ENCODE results near the gene AKAP10. TPM values are rescaled to one million over a fixed set of nuclear protein-coding genes. Genes with fewer than 3 reads are reported as not detected.

The AKAP10 gene
- total RNA-seq, 1 experiment from 2014 or later: 36.8 TPM

DNA sequence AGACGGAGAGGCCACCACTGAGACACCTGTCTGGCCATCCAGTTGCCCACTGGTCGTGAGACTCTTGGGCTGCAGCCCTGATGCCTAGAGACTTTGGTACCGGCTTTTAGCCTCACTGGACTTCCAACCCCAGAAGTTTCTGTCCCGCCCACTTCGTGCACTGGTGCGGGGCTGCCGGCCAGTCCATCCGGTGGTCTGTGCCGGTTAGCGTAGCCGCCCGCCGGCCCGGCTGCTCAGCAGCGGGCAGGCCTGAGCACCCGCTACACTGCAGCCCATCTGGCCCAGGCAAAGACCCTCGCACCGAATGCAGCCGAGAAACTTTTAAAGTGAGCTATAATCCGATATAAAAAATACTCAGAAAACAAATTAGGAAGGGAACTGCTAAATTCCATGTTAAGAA lies 30.7 kb downstream of the AKAP10 start:
- Histone ChIP-seq H3K27ac (ENCODE audit: low read depth, low read length, poor library complexity, severe bottlenecking) (no peak overlapping the region), H3K9me3 (ENCODE audit: low read depth, low read length, poor library complexity, severe bottlenecking) (no peaks in the 10 kb centered on the region), H3K27me3 (replicated peaks; ENCODE audit: insufficient read depth, low read depth, low read length, poor library complexity) (no peaks in the 10 kb centered on the region), H3K4me1 (ENCODE audit: insufficient read depth, low read length, poor library complexity, severe bottlenecking) (peaks cover 27% of the 10 kb centered on the region), H3K4me3 (ENCODE audit: low read depth, low read length, poor library complexity, severe bottlenecking) (no peak overlapping the region), H3K36me3 (ENCODE audit: insufficient read depth, low read length, poor library complexity, severe bottlenecking) (peaks cover 16% of the 10 kb centered on the region)
- no peak for DNase-seq (ENCODE audit: low spot score)
- intact Hi-C loops (cut with micrococcal nuclease; ENCODE audit: unreplicated experiment): no loop called here
- no TSS peak for BruUV-seq (replicated peaks)
- TF ChIP-seq CTCF (conservative IDR thresholded peaks at IDR 0.05; ENCODE audit: low read depth, low read length): no peak
- TF ChIP-seq EZH2 (IDR thresholded peaks at IDR 0.05; ENCODE audit: borderline replicate concordance, low read depth, low read length, poor library complexity, severe bottlenecking): no peak
- ChIA-PET CTCF (no interaction called here), POLR2A (ENCODE audit: low non-redundant PET) (no interaction called here)

DNA sequence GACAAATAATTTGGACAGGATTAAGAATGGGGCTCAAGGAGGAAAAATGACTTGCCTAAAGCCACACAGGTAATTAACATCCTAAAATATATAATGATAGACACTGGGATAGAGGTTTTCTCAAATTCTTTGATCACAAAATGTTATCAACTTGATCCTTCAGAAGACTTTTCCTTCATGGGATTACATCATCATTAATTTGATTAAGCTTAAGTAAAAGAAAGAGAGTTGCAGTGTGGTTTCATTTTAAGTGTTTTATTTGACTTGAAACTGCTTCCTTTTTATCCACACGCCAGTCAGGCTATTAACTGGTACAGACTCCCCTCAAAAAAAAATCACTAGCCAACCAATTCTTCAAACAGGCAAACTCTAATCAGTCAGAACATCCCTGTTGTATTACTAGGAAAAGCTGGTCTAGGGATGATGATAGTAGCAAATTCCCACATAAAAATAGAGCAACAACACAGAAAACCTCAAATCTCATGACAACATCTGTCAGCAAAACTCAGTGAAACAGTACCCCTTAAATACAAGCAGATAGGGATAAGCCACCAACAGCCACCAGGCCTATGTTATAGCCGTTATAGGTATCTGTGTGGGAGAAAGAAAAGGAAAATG lies 32.5 kb downstream of the AKAP10 start:
- CTCF ChIA-PET: no interaction called here
- intact Hi-C loops (cut with micrococcal nuclease; ENCODE audit: unreplicated experiment): no loop called here

DNA sequence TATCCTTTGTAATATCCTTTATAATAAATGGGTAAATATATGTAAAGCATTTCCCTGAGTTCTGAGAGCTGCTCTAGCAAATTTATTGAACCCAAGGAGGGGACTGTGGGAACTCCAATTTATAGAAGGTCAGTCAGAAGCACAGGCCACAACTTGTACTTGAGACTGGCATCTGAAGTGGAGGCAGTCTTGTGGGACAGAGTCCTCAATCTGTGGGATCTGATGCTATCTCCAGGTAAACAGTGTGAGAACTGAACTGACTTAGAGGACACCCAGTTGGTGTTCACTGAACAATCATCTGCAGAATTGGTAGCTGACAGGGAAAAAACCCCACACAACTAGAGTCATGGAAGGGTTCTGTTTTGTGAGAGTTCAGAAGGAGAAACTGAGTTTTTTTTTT lies 34.0 kb downstream of the AKAP10 start:
- POLR2A ChIA-PET (ENCODE audit: low non-redundant PET): interaction anchor here (0.6 kb wide), 1 partner anchor 11 kb away, joined by 3 read pairs; no protein-coding TSS in a partner anchor
- no peak for DNase-seq (ENCODE audit: low spot score)
- Histone ChIP-seq H3K4me3 (ENCODE audit: low read depth, low read length, poor library complexity, severe bottlenecking) (no peak overlapping the region), H3K36me3 (ENCODE audit: insufficient read depth, low read length, poor library complexity, severe bottlenecking) (peaks cover 44% of the 10 kb centered on the region), H3K27ac (ENCODE audit: low read depth, low read length, poor library complexity, severe bottlenecking) (no peak overlapping the region), H3K27me3 (replicated peaks; ENCODE audit: insufficient read depth, low read depth, low read length, poor library complexity) (no peaks in the 10 kb centered on the region), H3K9me3 (ENCODE audit: low read depth, low read length, poor library complexity, severe bottlenecking) (no peaks in the 10 kb centered on the region), H3K4me1 (ENCODE audit: insufficient read depth, low read length, poor library complexity, severe bottlenecking) (peaks cover 24% of the 10 kb centered on the region)
- CTCF ChIA-PET: no interaction called here
- BruUV-seq (replicated peaks): no TSS peak
- intact Hi-C loops (cut with micrococcal nuclease; ENCODE audit: unreplicated experiment): no loop called here
- TF ChIP-seq CTCF (conservative IDR thresholded peaks at IDR 0.05; ENCODE audit: low read depth, low read length) (no peak), EZH2 (IDR thresholded peaks at IDR 0.05; ENCODE audit: borderline replicate concordance, low read depth, low read length, poor library complexity, severe bottlenecking) (no peak)

More for the DNA sequence above, 32.5 kb downstream of the AKAP10 start:
- TF ChIP-seq CTCF (conservative IDR thresholded peaks at IDR 0.05; ENCODE audit: low read depth, low read length) (no peak), EZH2 (IDR thresholded peaks at IDR 0.05; ENCODE audit: borderline replicate concordance, low read depth, low read length, poor library complexity, severe bottlenecking) (no peak)
- Histone ChIP-seq H3K4me1 (ENCODE audit: insufficient read depth, low read length, poor library complexity, severe bottlenecking) (peaks cover 31% of the 10 kb centered on the region), H3K27ac (ENCODE audit: low read depth, low read length, poor library complexity, severe bottlenecking) (peak overlapping the region; percentile 49), H3K4me3 (ENCODE audit: low read depth, low read length, poor library complexity, severe bottlenecking) (no peak overlapping the region), H3K9me3 (ENCODE audit: low read depth, low read length, poor library complexity, severe bottlenecking) (no peaks in the 10 kb centered on the region), H3K27me3 (replicated peaks; ENCODE audit: insufficient read depth, low read depth, low read length, poor library complexity) (no peaks in the 10 kb centered on the region), H3K36me3 (ENCODE audit: insufficient read depth, low read length, poor library complexity, severe bottlenecking) (peaks cover 31% of the 10 kb centered on the region)
- peak; percentile 24 for DNase-seq (ENCODE audit: low spot score)
- no TSS peak for BruUV-seq (replicated peaks)
- POLR2A ChIA-PET (ENCODE audit: low non-redundant PET): no interaction called here
